ENCODE measurements around the gene PCGF2.
A peak's percentile ranks its signal among the peaks of the same experiment; 100 is the strongest.

- TF ChIP-seq NCOR1 (IDR thresholded peaks at IDR 0.05) (no peak), CREM (IDR thresholded peaks at IDR 0.05; ENCODE audit: low read depth) (no peak), ELK1 (CRISPR knock-in tag; IDR thresholded peaks at IDR 0.05) (no peak), POLR2G (IDR thresholded peaks at IDR 0.05; ENCODE audit: low read depth, low read length) (peak; percentile 57), FOXA3 (CRISPR knock-in tag; conservative IDR thresholded peaks at IDR 0.05 in 1 of 2, IDR thresholded peaks at IDR 0.05 in 1 of 2) (no peak), CTCF (IDR thresholded peaks at IDR 0.05 in 2 of 3, conservative IDR thresholded peaks at IDR 0.05 in 1 of 3; ENCODE audit: insufficient read depth in 2 of 3, low read depth in 1 of 3, low read length in 3 of 3) (no peak), CEBPG (CRISPR knock-in tag; IDR thresholded peaks at IDR 0.05) (no peak), CEBPG (tag; conservative IDR thresholded peaks at IDR 0.05 in 1 of 2, IDR thresholded peaks at IDR 0.05 in 1 of 2) (no peak), TAF1 (IDR thresholded peaks at IDR 0.05; ENCODE audit: control insufficient read depth, extremely low read depth, insufficient read depth, low read length, severe bottlenecking) (no peak), SIN3A (IDR thresholded peaks at IDR 0.05; ENCODE audit: borderline replicate concordance in 2 of 2, control insufficient read depth in 1 of 2, low read depth in 2 of 2, low read length in 2 of 2) (no peak), ETV5 (CRISPR knock-in tag; IDR thresholded peaks at IDR 0.05; ENCODE audit: low read depth) (no peak), NBN (IDR thresholded peaks at IDR 0.05; ENCODE audit: low read depth) (no peak), PPARD (CRISPR knock-in tag; IDR thresholded peaks at IDR 0.05) (no peak), YY1 (IDR thresholded peaks at IDR 0.05; ENCODE audit: borderline replicate concordance in 1 of 3, control insufficient read depth in 1 of 3, extremely low read depth in 1 of 3, insufficient read depth in 3 of 3, insufficient read length in 1 of 3, insufficient replicate concordance in 2 of 3, low read depth in 1 of 3, low read length in 2 of 3) (no peak)
These were observed 31.6 kb downstream of the PCGF2 start for GRCh38 chr17:38716368-38717005.

Data from K562 (cell line).